Gastrocnemius medialis (tissue), 4 donors: ENCODE results near the gene CDKN2AIPNL. TPM values are rescaled to one million over a fixed set of nuclear protein-coding genes. Genes with fewer than 3 reads are reported as not detected.

Experiments
- ATAC-seq, 2 donors: fragments of 150-250 bp; one replicate each; pipeline ENCODE4 v1.9.1; 2016
- DNase-seq, 2 donors: peaks; one replicate each; pipeline ENCODE4 v3.0.0-alpha.2; 2019
- H3K27ac ChIP-seq, 4 donors: fragments of 200-600 bp; sonication (generic); 1 replicate in 1 of 4; 2 replicates in 3 of 4; pipeline ENCODE4 v1.5.1; 2016 to 2018; ENCODE audit warnings: mild to moderate bottlenecking in 2 of 4, moderate library complexity in 1 of 4
- H3K27me3 ChIP-seq, 3 donors: fragments of 200-600 bp; sonication (generic) in 2 of 3; 1 replicate in 1 of 3; 2 replicates in 2 of 3; pipeline versions ENCODE4 v1.5.1 to v1.6.0; 2016 to 2019; ENCODE audit warnings: mild to moderate bottlenecking in 1 of 3, moderate library complexity in 1 of 3
- H3K36me3 ChIP-seq, 2 donors: fragments of 200-600 bp; sonication (generic) in 1 of 2; one replicate each; pipeline ENCODE4 v1.5.1; 2017 to 2018
- H3K4me1 ChIP-seq, 2 donors: fragments of 200-600 bp; sonication (generic) in 1 of 2; one replicate each; pipeline ENCODE4 v1.5.1; 2016 to 2017; ENCODE audit warnings: mild to moderate bottlenecking in 2 of 2
- H3K4me3 ChIP-seq, 4 donors: fragments of 200-600 bp; sonication (generic) in 3 of 4; 1 replicate in 1 of 4; 2 replicates in 3 of 4; pipeline ENCODE4 v1.5.1; 2016 to 2019; ENCODE audit warnings: mild to moderate bottlenecking in 2 of 4
- H3K9me3 ChIP-seq, 3 donors: fragments of 200-600 bp; sonication (generic) in 2 of 3; 1 replicate in 1 of 3; 2 replicates in 2 of 3; pipeline ENCODE4 v1.5.1; 2016 to 2019
- POLR2A ChIP-seq, 2 donors: fragments of 450-650 bp; IDR thresholded peaks; one replicate each; pipeline ENCODE4 v1.6.1; 2017; ENCODE audit warnings: antibody characterized with exemption in 2 of 2, mild to moderate bottlenecking in 2 of 2, moderate library complexity in 2 of 2
- in situ Hi-C, 4 donors: fragments of 200-750 bp; cut with MboI; loops; one replicate each; pipeline versions ENCODE4 v1.15.0 to v1.8.0; 2017; ENCODE audit warnings: low sequenced_read_pairs in 4 of 4
- intact Hi-C: fragments of 100-400 bp; cut with DNase I; formaldehyde crosslinking; loops from one replicate; pipeline ENCODE4 v1.15.1; 2023; ENCODE audit warnings: low total_unique reads
- total RNA-seq, 4 donors: library from RNA; depleted of rRNA; stranded (reverse); fragments of >200 nt; gene quantifications; one replicate each; pipeline versions ENCODE4 v1.1.0 to v1.2.3, GENCODE V29; 2016
- TF ChIP-seq, protein P1 (sequence below), 5 experiments: fragments of 450-650 bp in 3 of 5; fragments of 200-600 bp in 2 of 5; sonication (generic) in 2 of 5; IDR thresholded peaks in 4 of 5; conservative IDR thresholded peaks in 1 of 5; 1 replicate in 4 of 5; 2 replicates in 1 of 5; pipeline ENCODE4 v1.5.1; 2016 to 2019; ENCODE audit warnings: antibody characterized with exemption in 5 of 5, mild to moderate bottlenecking in 3 of 5, moderate library complexity in 3 of 5

The CDKN2AIPNL gene
- total RNA-seq, 4 donors from 2014 or later, result 23.6 to 58.5 (median 37.4) TPM

DNA sequence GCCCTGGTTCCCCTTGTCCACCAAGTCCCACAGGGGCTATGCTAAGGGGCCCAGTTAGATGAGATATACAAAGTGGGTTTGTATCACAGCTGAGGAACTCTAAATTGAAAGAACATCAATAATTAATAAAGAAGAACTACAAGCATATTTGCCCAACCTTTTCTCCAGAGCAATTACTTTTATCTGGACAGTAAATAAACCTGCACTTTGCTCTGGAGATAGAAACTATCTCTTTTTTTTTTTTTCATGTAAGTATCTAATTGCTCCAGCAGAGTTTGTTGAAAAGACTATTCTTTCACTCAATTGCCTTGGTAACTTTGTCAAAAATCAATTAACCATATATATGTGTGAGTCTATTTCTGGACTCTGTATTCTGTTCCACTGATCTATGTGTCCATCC lies 6.0 kb upstream of the CDKN2AIPNL start:
- in situ Hi-C loops (loop anchor here in 3 of 4 donors (25.0 kb wide), 1 partner anchor 95 kb away; no protein-coding TSS in a partner anchor), intact Hi-C loops (no loop called here)
- TF ChIP-seq, protein P1, sequence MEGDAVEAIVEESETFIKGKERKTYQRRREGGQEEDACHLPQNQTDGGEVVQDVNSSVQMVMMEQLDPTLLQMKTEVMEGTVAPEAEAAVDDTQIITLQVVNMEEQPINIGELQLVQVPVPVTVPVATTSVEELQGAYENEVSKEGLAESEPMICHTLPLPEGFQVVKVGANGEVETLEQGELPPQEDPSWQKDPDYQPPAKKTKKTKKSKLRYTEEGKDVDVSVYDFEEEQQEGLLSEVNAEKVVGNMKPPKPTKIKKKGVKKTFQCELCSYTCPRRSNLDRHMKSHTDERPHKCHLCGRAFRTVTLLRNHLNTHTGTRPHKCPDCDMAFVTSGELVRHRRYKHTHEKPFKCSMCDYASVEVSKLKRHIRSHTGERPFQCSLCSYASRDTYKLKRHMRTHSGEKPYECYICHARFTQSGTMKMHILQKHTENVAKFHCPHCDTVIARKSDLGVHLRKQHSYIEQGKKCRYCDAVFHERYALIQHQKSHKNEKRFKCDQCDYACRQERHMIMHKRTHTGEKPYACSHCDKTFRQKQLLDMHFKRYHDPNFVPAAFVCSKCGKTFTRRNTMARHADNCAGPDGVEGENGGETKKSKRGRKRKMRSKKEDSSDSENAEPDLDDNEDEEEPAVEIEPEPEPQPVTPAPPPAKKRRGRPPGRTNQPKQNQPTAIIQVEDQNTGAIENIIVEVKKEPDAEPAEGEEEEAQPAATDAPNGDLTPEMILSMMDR (IDR thresholded peaks at IDR 0.05 in 4 of 5, conservative IDR thresholded peaks at IDR 0.05 in 1 of 5), result no peak
- no peak for TF ChIP-seq POLR2A (IDR thresholded peaks at IDR 0.05)

DNA sequence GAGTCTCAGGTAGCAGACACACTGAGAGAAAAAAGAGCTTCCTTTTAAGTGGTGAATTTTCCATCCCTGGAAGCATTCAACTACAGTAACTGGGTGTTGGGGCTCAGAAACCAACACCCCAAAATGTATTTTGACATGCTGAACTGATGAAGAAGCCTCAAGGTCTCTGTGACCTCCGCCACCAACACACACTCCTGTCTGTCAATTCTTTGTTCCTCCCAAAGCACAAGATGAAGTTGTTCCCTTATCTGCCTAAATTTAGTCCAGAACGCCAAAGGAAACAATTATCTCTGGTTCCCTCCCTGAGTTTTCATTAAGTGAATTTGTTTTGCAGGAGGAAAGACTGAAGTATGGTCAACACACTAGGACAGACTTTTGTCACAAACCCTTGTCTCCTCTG lies 1.4 kb upstream of the CDKN2AIPNL start:
- no peaks in the 10 kb centered on the region for H3K9me3 ChIP-seq
- H3K27ac ChIP-seq, result peak overlapping the region; percentile 83 to 94 (median 88)
- no peaks in the 10 kb centered on the region for H3K36me3 ChIP-seq
- H3K27me3 ChIP-seq, result no peaks in the 10 kb centered on the region
- no peak for DNase-seq
- in situ Hi-C loops, result loop anchor here in 3 of 4 donors (25.0 kb wide), 1 partner anchor 99 kb away; no protein-coding TSS in a partner anchor
- H3K4me1 ChIP-seq, result peaks cover 25 to 32% of the 10 kb centered on the region in 2 donors
- TF ChIP-seq, protein P1 (IDR thresholded peaks at IDR 0.05 in 4 of 5, conservative IDR thresholded peaks at IDR 0.05 in 1 of 5), result no peak
- TF ChIP-seq POLR2A (IDR thresholded peaks at IDR 0.05), result no peak
- H3K4me3 ChIP-seq, result no peak overlapping the region
- intact Hi-C loops, result loop anchor here (2.0 to 5.0 kb wide), 4 partner anchors 24 to 169 kb away; no protein-coding TSS in a partner anchor
- ATAC-seq, result no peak

More for the DNA sequence above, 6.0 kb upstream of the CDKN2AIPNL start:
- H3K9me3 ChIP-seq, result no peaks in the 10 kb centered on the region
- H3K27ac ChIP-seq, result no peak overlapping the region
- peaks cover 2 to 6% of the 10 kb centered on the region in 2 donors for H3K4me1 ChIP-seq
- no peaks in the 10 kb centered on the region for H3K27me3 ChIP-seq
- no peak overlapping the region for H3K4me3 ChIP-seq
- H3K36me3 ChIP-seq, result no peaks in the 10 kb centered on the region
- ATAC-seq (no peak), DNase-seq (no peak)

DNA sequence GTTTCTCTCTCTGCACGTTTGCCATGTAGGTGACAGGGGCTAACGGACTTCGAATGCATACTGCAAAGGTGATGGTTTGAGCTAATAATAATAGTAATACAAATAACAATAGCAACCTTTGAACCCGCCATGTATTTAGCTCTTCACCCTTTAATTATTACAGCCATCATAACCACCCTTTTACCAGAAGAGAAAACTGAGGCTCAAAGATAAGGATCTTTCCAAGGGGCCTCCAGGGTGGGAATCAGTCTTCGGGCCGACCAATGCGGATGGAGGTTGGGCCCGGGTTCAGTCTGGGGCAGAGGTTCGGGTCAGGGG lies 494 bp downstream of the CDKN2AIPNL start:
- peak overlapping the region; percentile 83 to 94 (median 88) for H3K27ac ChIP-seq
- ATAC-seq (no peak), DNase-seq (no peak)
- peaks cover 0 to 7% of the 10 kb centered on the region in 2 donors for H3K36me3 ChIP-seq
- peak overlapping the region; percentile 72 to 90 (median 84) for H3K4me3 ChIP-seq
- in situ Hi-C loops (loop anchor here in 3 of 4 donors (25.0 kb wide), 1 partner anchor 101 kb away; no protein-coding TSS in a partner anchor), intact Hi-C loops (loop anchor here (1.0 to 5.0 kb wide), 5 partner anchors 40 to 171 kb away; partner anchors contain the start of gene UBE2B)
- H3K27me3 ChIP-seq, result no peaks in the 10 kb centered on the region
- H3K9me3 ChIP-seq, result no peaks in the 10 kb centered on the region
- H3K4me1 ChIP-seq, result peaks cover 25 to 32% of the 10 kb centered on the region in 2 donors
- TF ChIP-seq, protein P1 (IDR thresholded peaks at IDR 0.05 in 4 of 5, conservative IDR thresholded peaks at IDR 0.05 in 1 of 5), result no peak
- TF ChIP-seq POLR2A (IDR thresholded peaks at IDR 0.05), result no peak

DNA sequence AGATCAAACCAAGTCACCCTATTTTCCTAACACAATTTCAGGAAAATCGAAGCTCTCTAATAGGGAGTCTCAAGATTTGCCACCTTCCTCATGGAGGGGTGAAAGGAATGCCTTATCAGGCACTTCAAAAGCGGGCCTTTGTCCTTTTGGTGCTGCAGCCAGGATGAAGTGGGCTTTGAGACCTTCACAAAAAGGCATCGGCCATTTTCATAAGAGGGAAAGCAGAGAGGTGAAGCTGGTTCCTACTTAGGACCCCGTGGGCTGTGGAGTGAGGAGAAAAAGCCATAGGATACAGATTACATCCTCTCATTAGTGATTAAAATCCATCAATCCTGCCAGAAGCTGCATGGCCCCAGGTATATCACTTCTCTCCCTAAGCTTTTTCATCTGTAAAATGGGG lies 859 bp downstream of the CDKN2AIPNL start:
- peak overlapping the region; percentile 72 to 90 (median 84) for H3K4me3 ChIP-seq
- in situ Hi-C loops, result loop anchor here in 3 of 4 donors (25.0 kb wide), 1 partner anchor 101 kb away; no protein-coding TSS in a partner anchor
- intact Hi-C loops, result loop anchor here (1.0 to 5.0 kb wide), 5 partner anchors 40 to 171 kb away; partner anchors contain the start of gene UBE2B
- TF ChIP-seq, protein P1 (IDR thresholded peaks at IDR 0.05 in 4 of 5, conservative IDR thresholded peaks at IDR 0.05 in 1 of 5), result no peak
- TF ChIP-seq POLR2A (IDR thresholded peaks at IDR 0.05), result no peak
- DNase-seq (no peak), ATAC-seq (no peak)
- H3K36me3 ChIP-seq, result peaks cover 0 to 11% of the 10 kb centered on the region in 2 donors
- peaks cover 25 to 32% of the 10 kb centered on the region in 2 donors for H3K4me1 ChIP-seq
- peak overlapping the region in 2 of 4 donors; percentile 88 to 89 for H3K27ac ChIP-seq
- no peaks in the 10 kb centered on the region for H3K27me3 ChIP-seq
- H3K9me3 ChIP-seq, result no peaks in the 10 kb centered on the region
